Keratinocyte (primary cell): ENCODE data around the gene ITPR1. TPM values are rescaled to one million over a fixed set of nuclear protein-coding genes. Genes with fewer than 3 reads are reported as not detected.

ENCODE experiments used
- DNase-seq: peaks from one replicate; pipeline ENCODE4 v3.0.0-alpha.2; 2011; ENCODE audit warnings: low read depth, missing footprints, low spot score
- FAIRE-seq: peaks from 2 replicates; lab custom pipeline; 2011; peaks lifted over from hg19 to GRCh38; lab: Jason Lieb, UNC
- H2AFZ ChIP-seq: 2 replicates; pipeline ENCODE4 v1.6.0; 2012; ENCODE audit warnings: low read length, control low read depth, inconsistent platforms; ENCODE audit not compliant: control insufficient read depth
- H3K27ac ChIP-seq: 2 replicates; pipeline ENCODE4 v1.5.1; 2011; ENCODE audit warnings: low read length; ENCODE audit not compliant: control insufficient read depth, insufficient read depth
- H3K27me3 ChIP-seq: 3 replicates; pipeline ENCODE4 v1.6.0; 2011; ENCODE audit warnings: low read length; ENCODE audit not compliant: control insufficient read depth, insufficient read depth; ENCODE audit errors: extremely low read depth
- H3K36me3 ChIP-seq, 2 experiments: 2 replicates in 1 of 2; 3 replicates in 1 of 2; pipeline ENCODE4 v1.5.1; 2011; ENCODE audit warnings: low read length in 2 of 2, mild to moderate bottlenecking in 1 of 2; ENCODE audit not compliant: control insufficient read depth in 2 of 2, insufficient read depth in 2 of 2; ENCODE audit errors: extremely low read depth in 1 of 2
- H3K4me1 ChIP-seq: 3 replicates; pipeline ENCODE4 v1.5.1; 2011; ENCODE audit warnings: low read length; ENCODE audit not compliant: control insufficient read depth, insufficient read depth; ENCODE audit errors: extremely low read depth
- H3K4me2 ChIP-seq: 3 replicates; pipeline ENCODE4 v1.6.0; 2011; ENCODE audit warnings: low read depth, low read length; ENCODE audit not compliant: control insufficient read depth, insufficient read depth; ENCODE audit errors: extremely low read depth
- H3K4me3 ChIP-seq, 3 experiments: fragments of 200-600 bp in 1 of 3; sonication (generic) in 1 of 3; 2 replicates in 2 of 3; 3 replicates in 1 of 3; pipeline ENCODE4 v1.5.1; 2011 to 2016; ENCODE audit warnings: low read length in 3 of 3, mild to moderate bottlenecking in 3 of 3, control low read depth in 2 of 3, inconsistent platforms in 1 of 3, low read depth in 1 of 3, mixed read lengths in 1 of 3, mixed run types in 1 of 3, moderate library complexity in 1 of 3; ENCODE audit not compliant: control insufficient read depth in 2 of 3, insufficient read depth in 2 of 3; ENCODE audit errors: extremely low read depth in 1 of 3
- H3K79me2 ChIP-seq: 2 replicates; pipeline ENCODE4 v1.6.0; 2012; ENCODE audit warnings: low read length; ENCODE audit not compliant: control insufficient read depth, insufficient read depth
- H3K9ac ChIP-seq: 3 replicates; pipeline ENCODE4 v1.6.0; 2011; ENCODE audit warnings: low read length; ENCODE audit not compliant: control insufficient read depth, insufficient read depth; ENCODE audit errors: extremely low read depth
- H3K9me1 ChIP-seq: 3 replicates; pipeline ENCODE4 v1.6.0; 2011; ENCODE audit warnings: low read length; ENCODE audit not compliant: control insufficient read depth, insufficient read depth; ENCODE audit errors: extremely low read depth
- H3K9me3 ChIP-seq: 2 replicates; pipeline ENCODE4 v1.5.1; 2012; ENCODE audit warnings: low read depth, low read length; ENCODE audit not compliant: control insufficient read depth
- H4K20me1 ChIP-seq: 3 replicates; pipeline ENCODE4 v1.6.0; 2011; ENCODE audit warnings: low read length; ENCODE audit not compliant: control insufficient read depth, insufficient read depth; ENCODE audit errors: extremely low read depth
- EZH2 ChIP-seq: IDR thresholded peaks from one replicate; pipeline ENCODE4 v1.6.1; 2012; ENCODE audit warnings: inconsistent platforms, mild to moderate bottlenecking, low read length, moderate library complexity
- dilution Hi-C: fragments of 300-500 bp; cut with MboI; formaldehyde crosslinking; loops from one replicate; pipeline ENCODE4 v1.7.0; 2020; ENCODE audit warnings: low sequenced_read_pairs; ENCODE audit not compliant: extremely low pct_ligation_motif_present
- polyA plus RNA-seq, 5 experiments: library from polyadenylated mRNA; depleted of rRNA in 3 of 5; stranded (reverse) in 3 of 5; stranded (forward) in 1 of 5; unstranded in 1 of 5; fragments of >200 nt; gene quantifications; 1 replicate in 1 of 5; 2 replicates in 3 of 5; 3 replicates in 1 of 5; pipeline versions ENCODE4 v1.2.1 to v1.2.3, GENCODE V29; 2011 to 2012; ENCODE audit warnings: missing spikeins in 2 of 5, low read depth in 1 of 5, low replicate concordance in 1 of 5
- TF ChIP-seq, protein P1 (sequence below), 3 experiments: IDR thresholded peaks in 1 of 3; conservative IDR thresholded peaks in 1 of 3; optimal IDR thresholded peaks in 1 of 3; 2 replicates in 2 of 3; 3 replicates in 1 of 3; pipeline versions ENCODE3 to v1.5.1; 2011; ENCODE audit warnings: low read length in 3 of 3, mild to moderate bottlenecking in 3 of 3, moderate library complexity in 2 of 3, control low read depth in 1 of 3, inconsistent platforms in 1 of 3; ENCODE audit not compliant: insufficient read depth in 2 of 3; ENCODE audit errors: extremely low read depth in 1 of 3

The ITPR1 gene
- polyA plus RNA-seq, 1 donor (not counting 4 experiments of a cell fraction or from before 2014, with no cell fraction given) = 3.5 TPM

DNA sequence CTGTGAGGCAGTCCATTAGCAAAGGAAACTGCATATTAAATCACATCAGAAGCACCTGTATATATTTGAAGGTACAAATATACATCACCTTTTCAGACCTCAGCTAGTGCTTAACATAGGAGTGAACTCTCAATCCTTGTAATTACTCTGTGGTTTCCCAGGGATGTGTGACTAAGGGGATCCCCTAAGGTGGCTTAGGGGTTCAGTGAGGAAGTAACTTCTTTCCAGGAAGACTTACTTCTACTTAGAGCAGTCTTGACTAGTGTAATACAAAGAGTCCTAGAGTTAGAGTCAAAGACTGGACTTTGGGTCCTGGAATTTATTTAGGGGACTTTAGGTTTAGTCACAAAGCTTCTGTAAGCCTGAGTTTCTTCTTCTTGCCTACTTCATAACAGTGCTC lies 17.3 kb upstream of the ITPR1 start:
- dilution Hi-C loops = no loop called here
- no peaks in the 10 kb centered on the region for H3K9me3 ChIP-seq

DNA sequence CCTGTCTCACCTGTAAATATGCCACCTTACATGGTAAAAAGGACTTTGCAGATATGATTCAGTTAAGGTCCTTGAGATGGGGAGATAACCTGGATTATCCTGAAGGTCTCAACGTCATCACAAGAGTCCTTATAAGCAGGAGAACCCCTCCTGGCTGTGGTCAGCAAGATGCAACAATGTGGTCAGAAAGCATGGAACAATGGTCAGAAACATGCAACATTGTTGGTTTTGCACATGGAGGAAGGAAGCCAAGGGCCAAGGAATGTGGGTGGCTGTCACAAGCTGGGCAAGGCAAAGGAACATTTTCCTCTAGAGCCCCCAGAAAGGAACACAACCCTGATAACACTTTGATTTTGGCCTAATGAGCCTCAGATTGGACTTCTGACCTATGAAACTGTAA lies 16.7 kb upstream of the ITPR1 start:
- DNase-seq (no peak), FAIRE-seq (no peak)
- no peaks in the 10 kb centered on the region for H3K79me2 ChIP-seq
- H3K9ac ChIP-seq = no peak overlapping the region
- H3K4me3 ChIP-seq = no peak overlapping the region
- H3K4me1 ChIP-seq = no peaks in the 10 kb centered on the region
- TF ChIP-seq, protein P1, sequence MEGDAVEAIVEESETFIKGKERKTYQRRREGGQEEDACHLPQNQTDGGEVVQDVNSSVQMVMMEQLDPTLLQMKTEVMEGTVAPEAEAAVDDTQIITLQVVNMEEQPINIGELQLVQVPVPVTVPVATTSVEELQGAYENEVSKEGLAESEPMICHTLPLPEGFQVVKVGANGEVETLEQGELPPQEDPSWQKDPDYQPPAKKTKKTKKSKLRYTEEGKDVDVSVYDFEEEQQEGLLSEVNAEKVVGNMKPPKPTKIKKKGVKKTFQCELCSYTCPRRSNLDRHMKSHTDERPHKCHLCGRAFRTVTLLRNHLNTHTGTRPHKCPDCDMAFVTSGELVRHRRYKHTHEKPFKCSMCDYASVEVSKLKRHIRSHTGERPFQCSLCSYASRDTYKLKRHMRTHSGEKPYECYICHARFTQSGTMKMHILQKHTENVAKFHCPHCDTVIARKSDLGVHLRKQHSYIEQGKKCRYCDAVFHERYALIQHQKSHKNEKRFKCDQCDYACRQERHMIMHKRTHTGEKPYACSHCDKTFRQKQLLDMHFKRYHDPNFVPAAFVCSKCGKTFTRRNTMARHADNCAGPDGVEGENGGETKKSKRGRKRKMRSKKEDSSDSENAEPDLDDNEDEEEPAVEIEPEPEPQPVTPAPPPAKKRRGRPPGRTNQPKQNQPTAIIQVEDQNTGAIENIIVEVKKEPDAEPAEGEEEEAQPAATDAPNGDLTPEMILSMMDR (optimal IDR thresholded peaks at IDR 0.05 in 1 of 3, IDR thresholded peaks at IDR 0.05 in 1 of 3, conservative IDR thresholded peaks at IDR 0.05 in 1 of 3; ENCODE audit: extremely low read depth in 1 of 3, insufficient read depth in 2 of 3, low read length in 3 of 3) = no peak
- TF ChIP-seq EZH2 = no peak
- no peak overlapping the region for H3K4me2 ChIP-seq
- H4K20me1 ChIP-seq = no peaks in the 10 kb centered on the region
- H2AFZ ChIP-seq = no peak overlapping the region
- H3K9me1 ChIP-seq = no peaks in the 10 kb centered on the region
- H3K36me3 ChIP-seq = no peaks in the 10 kb centered on the region
- H3K9me3 ChIP-seq = no peaks in the 10 kb centered on the region
- H3K27ac ChIP-seq = no peak overlapping the region
- H3K27me3 ChIP-seq = peaks cover 10% of the 10 kb centered on the region
- dilution Hi-C loops = no loop called here

More for the DNA sequence above, 17.3 kb upstream of the ITPR1 start:
- Histone ChIP-seq H3K79me2 (no peaks in the 10 kb centered on the region), H3K4me3 (no peak overlapping the region), H3K36me3 (no peaks in the 10 kb centered on the region), H2AFZ (no peak overlapping the region), H3K9ac (no peak overlapping the region), H3K9me1 (no peaks in the 10 kb centered on the region), H3K4me2 (no peak overlapping the region), H3K27ac (no peak overlapping the region), H3K4me1 (no peaks in the 10 kb centered on the region), H4K20me1 (no peaks in the 10 kb centered on the region), H3K27me3 (peaks cover 10% of the 10 kb centered on the region)
- TF ChIP-seq, protein P1 (optimal IDR thresholded peaks at IDR 0.05 in 1 of 3, IDR thresholded peaks at IDR 0.05 in 1 of 3, conservative IDR thresholded peaks at IDR 0.05 in 1 of 3; ENCODE audit: extremely low read depth in 1 of 3, insufficient read depth in 2 of 3, low read length in 3 of 3) = no peak
- TF ChIP-seq EZH2 = no peak
- no peak for DNase-seq
- no peak for FAIRE-seq
